GM12892 (cell line): ENCODE measurements around the gene SOX11.

ENCODE experiments used
- DNase-seq: peaks from one replicate; pipeline ENCODE4 v3.0.0; 2011; ENCODE audit not compliant: insufficient read length
- FAIRE-seq: peaks from 2 replicates; lab custom pipeline; 2011; peaks lifted over from hg19 to GRCh38; lab: Jason Lieb, UNC
- POLR2A ChIP-seq: IDR thresholded peaks from 2 replicates; pipeline ENCODE4 v1.6.1; 2011; ENCODE audit warnings: low read depth, low read length, control low read depth
- POLR2AphosphoS5 ChIP-seq: IDR thresholded peaks from 2 replicates; pipeline ENCODE4 v1.6.1; 2011; ENCODE audit warnings: low read depth, low read length, control low read depth
- TAF1 ChIP-seq: IDR thresholded peaks from 2 replicates; pipeline ENCODE4 v1.6.1; 2011; ENCODE audit warnings: low read depth, mild to moderate bottlenecking, control low read depth, low read length, borderline replicate concordance

SOX11 gene

GRCh38 chr2:5730386-5730785, 38.2 kb downstream of the SOX11 start:
- FAIRE-seq (no peak), DNase-seq (no peak)
- TF ChIP-seq POLR2A, result no peak
- TF ChIP-seq POLR2AphosphoS5, result no peak
- TF ChIP-seq TAF1, result no peak

- no peak for DNase-seq
- TF ChIP-seq POLR2A (no peak), POLR2AphosphoS5 (no peak), TAF1 (no peak)
- FAIRE-seq, result no peak
Measured at GRCh38 chr2:5734859-5735520, 42.8 kb downstream of the SOX11 start.

- FAIRE-seq (no peak), DNase-seq (no peak)
- TF ChIP-seq POLR2AphosphoS5 (no peak), TAF1 (no peak), POLR2A (no peak)
Measured at GRCh38 chr2:5735521-5735861, 43.3 kb downstream of the SOX11 start.

- TF ChIP-seq POLR2AphosphoS5, result no peak
- TF ChIP-seq POLR2A, result no peak
- TF ChIP-seq TAF1, result no peak
- no peak for FAIRE-seq
- DNase-seq, result no peak
Measured at GRCh38 chr2:5736050-5736449, 43.9 kb downstream of the SOX11 start.

GRCh38 chr2:5736886-5737285, 44.7 kb downstream of the SOX11 start:
- DNase-seq (no peak), FAIRE-seq (no peak)
- TF ChIP-seq TAF1 (no peak), POLR2AphosphoS5 (no peak), POLR2A (no peak)

- no peak for DNase-seq
- FAIRE-seq, result no peak
- TF ChIP-seq POLR2AphosphoS5, result no peak
- no peak for TF ChIP-seq TAF1
- no peak for TF ChIP-seq POLR2A
Measured at GRCh38 chr2:5740053-5740452, 47.9 kb downstream of the SOX11 start.

- no peak for DNase-seq
- no peak for FAIRE-seq
- TF ChIP-seq POLR2A (no peak), POLR2AphosphoS5 (no peak), TAF1 (no peak)
Measured at GRCh38 chr2:5740817-5741216, 48.6 kb downstream of the SOX11 start.

- DNase-seq, result no peak
- FAIRE-seq, result no peak
- TF ChIP-seq TAF1 (no peak), POLR2A (no peak), POLR2AphosphoS5 (no peak)
Measured at GRCh38 chr2:5741242-5741641, 49.1 kb downstream of the SOX11 start.

GRCh38 chr2:5742126-5742525, 49.9 kb downstream of the SOX11 start:
- no peak for FAIRE-seq
- no peak for TF ChIP-seq POLR2AphosphoS5
- no peak for TF ChIP-seq TAF1
- no peak for TF ChIP-seq POLR2A

GRCh38 chr2:5748391-5748790, 56.2 kb downstream of the SOX11 start:
- FAIRE-seq (no peak), DNase-seq (no peak)
- TF ChIP-seq POLR2AphosphoS5, result no peak

More at GRCh38 chr2:5742126-5742525, 49.9 kb downstream of the SOX11 start:
- no peak for DNase-seq

- DNase-seq, result no peak
- no peak for FAIRE-seq
- TF ChIP-seq TAF1 (no peak), POLR2A (no peak), POLR2AphosphoS5 (no peak)
Measured at GRCh38 chr2:5748946-5749345, 56.8 kb downstream of the SOX11 start.

- FAIRE-seq, result no peak
- no peak for DNase-seq
- TF ChIP-seq POLR2AphosphoS5 (no peak), POLR2A (no peak), TAF1 (no peak)
Measured at GRCh38 chr2:5749347-5749746, 57.2 kb downstream of the SOX11 start.
